WI38 (cell line): ENCODE measurements around the gene SNURF.
"Not testable (repeated sequence)": the region's sequence is repeated elsewhere in the genome, so short reads cannot be mapped to it uniquely, and the experiment has no call there.

ENCODE experiments used
- H3K4me3 ChIP-seq: 2 replicates; pipeline ENCODE4 v1.5.1; 2011; ENCODE audit warnings: low read depth, mild to moderate bottlenecking, control low read depth, low read length
- CTCF ChIP-seq: IDR thresholded peaks from 2 replicates; pipeline ENCODE4 v1.5.1; 2012; ENCODE audit warnings: low read depth, mild to moderate bottlenecking, control low read depth, low read length

SNURF gene

GRCh38 chr15:24956111-24956838 is 1.5 kb downstream of the SNURF start:
- peak overlapping the region; percentile 86 for H3K4me3 ChIP-seq
- TF ChIP-seq CTCF: no peak

GRCh38 chr15:24957691-24958090 is 2.9 kb downstream of the SNURF start:
- peak overlapping the region; percentile 86; the same call in 1 of the 2 replicates for H3K4me3 ChIP-seq

GRCh38 chr15:24961967-24962366 is 7.2 kb downstream of the SNURF start:
- H3K4me3 ChIP-seq: no peak overlapping the region
- no peak for TF ChIP-seq CTCF

More at GRCh38 chr15:24957691-24958090, 2.9 kb downstream of the SNURF start:
- TF ChIP-seq CTCF: no peak

- TF ChIP-seq CTCF: no peak
- no peak overlapping the region for H3K4me3 ChIP-seq
Observed at GRCh38 chr15:24962880-24963279, 8.1 kb downstream of the SNURF start.

GRCh38 chr15:24966364-24967103 is 11.7 kb downstream of the SNURF start:
- no peak overlapping the region for H3K4me3 ChIP-seq
- TF ChIP-seq CTCF: no peak

- no peak overlapping the region for H3K4me3 ChIP-seq
- TF ChIP-seq CTCF: no peak
Observed at GRCh38 chr15:24971052-24971451, 16.3 kb downstream of the SNURF start.

- TF ChIP-seq CTCF: no peak
- no peak overlapping the region for H3K4me3 ChIP-seq
Observed at GRCh38 chr15:24971772-24972171, 17.0 kb downstream of the SNURF start.

- not testable (repeated sequence) for H3K4me3 ChIP-seq
Observed at GRCh38 chr15:24972707-24973106, 17.9 kb downstream of the SNURF start.
